Activated gamma-delta T cell (primary cell): Measurements from ENCODE around the gene SERPINC1.
"Not testable (repeated sequence)": the region's sequence is repeated elsewhere in the genome, so short reads cannot be mapped to it uniquely, and the experiment has no call there.

ENCODE experiments used
- DNase-seq: peaks from one replicate; lab custom pipeline; 2025; lab: John Stamatoyannopoulos, UW
- total RNA-seq, 2 donors: gene quantifications; one replicate each; lab custom pipeline; 2026; lab: John Stamatoyannopoulos, UW

SERPINC1 gene
- 0.04 to 0.26 reads per million in 2 donors for total RNA-seq

DNA sequence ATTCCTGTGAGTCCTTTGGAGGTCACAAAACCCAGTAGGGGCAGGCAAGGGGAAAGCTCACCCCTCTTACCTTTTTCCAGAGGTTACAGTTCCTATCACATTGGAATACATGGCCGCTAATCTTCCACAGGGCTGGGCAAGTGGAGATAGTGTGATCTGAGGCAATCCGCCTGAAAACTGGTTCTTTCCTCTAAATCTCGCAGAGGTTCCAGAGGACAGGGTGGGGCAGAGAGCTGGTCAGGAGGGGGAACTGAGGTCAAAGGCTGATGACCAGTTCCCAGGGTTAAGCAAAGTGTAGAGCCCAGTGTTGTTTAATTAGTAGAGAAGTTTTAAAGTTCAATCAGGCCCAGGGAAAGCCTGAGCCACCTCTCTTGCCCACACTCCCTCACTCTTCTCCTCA is at the start of gene SERPINC1:
TSS of gene SERPINC1 (minus strand) at position 179 of the 400 bp plus-strand sequence. CDS start at position 111, 68 bp downstream.
- no peak for DNase-seq

- DNase-seq, result not testable (repeated sequence)
Measured at GRCh38 chr1:173965896-173966295, 48.8 kb upstream of the SERPINC1 start.

GRCh38 chr1:173963477-173963876 is 46.4 kb upstream of the SERPINC1 start:
- DNase-seq, result no peak

DNA sequence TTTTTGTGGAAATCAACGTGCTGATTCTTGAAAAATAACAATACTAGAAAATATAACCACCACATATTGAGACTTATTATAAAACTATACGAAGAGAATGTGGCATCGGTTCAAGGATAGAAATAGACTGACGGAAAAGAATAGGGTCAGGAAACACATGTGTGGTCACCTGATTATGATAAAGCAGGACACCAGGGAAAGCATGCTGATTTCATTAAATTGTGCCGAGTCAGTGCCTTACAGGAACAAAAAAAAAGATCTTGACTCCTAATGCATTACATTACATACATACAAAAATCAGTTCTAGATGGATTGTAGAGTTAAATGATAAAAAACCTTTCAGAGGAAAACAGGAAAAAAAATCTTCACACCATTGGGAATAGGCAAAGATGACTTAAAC is 43.5 kb upstream of the SERPINC1 start:
- DNase-seq, result no peak

GRCh38 chr1:173954179-173954578 is 37.1 kb upstream of the SERPINC1 start:
- no peak for DNase-seq

- no peak for DNase-seq
Measured at GRCh38 chr1:173948594-173948993, 31.5 kb upstream of the SERPINC1 start.

DNA sequence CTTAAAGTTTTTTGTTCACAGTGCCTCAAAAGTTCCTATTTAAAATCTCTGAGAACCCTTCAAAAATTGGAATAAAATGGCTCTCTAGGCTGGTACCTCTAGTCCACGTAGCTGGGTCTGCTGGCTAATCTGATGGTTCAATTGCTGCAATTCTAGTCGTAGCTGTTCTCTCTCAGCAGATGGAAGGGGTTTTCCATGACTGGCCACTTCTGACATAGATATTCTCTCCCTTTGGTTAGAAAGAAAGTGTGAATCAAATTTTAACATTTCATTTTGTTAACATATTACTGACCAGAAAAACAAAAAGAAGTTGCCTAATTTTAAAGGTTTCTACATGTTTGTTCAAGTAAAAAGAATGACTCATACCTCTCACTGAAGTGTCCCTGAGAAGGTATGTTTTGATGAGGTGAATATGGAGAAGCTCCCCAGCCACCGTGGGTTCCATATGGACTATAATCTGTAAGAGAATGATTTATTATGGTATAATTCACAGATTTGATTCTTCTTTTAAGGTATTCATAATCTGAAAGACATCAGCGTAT is 29.3 kb upstream of the SERPINC1 start:
- no peak for DNase-seq

- DNase-seq, result no peak
Measured at GRCh38 chr1:173937062-173937461, 19.9 kb upstream of the SERPINC1 start.

DNA sequence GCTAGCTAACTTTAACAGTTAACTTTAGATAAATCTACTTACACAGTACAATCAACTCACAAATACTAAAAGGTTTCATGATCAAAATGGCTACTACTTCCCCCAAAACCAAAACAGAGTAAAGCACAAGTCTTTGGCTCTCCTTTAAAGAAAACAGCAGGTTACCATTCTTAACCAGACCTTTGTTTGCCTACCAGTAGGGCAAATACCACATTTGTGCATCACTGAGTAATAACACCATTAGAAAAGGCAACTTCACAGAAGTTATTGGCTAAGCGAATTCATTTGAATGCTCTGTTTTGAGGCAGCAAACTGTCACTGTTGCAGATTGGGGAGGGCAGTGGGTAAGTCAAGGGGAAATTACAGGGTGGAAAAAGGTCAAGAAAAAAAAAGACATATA is 17.3 kb upstream of the SERPINC1 start:
- no peak for DNase-seq

GRCh38 chr1:173930541-173930940 is 13.4 kb upstream of the SERPINC1 start:
- not testable (repeated sequence) for DNase-seq

GRCh38 chr1:173925306-173926242 is 8.4 kb upstream of the SERPINC1 start:
- no peak for DNase-seq

DNA sequence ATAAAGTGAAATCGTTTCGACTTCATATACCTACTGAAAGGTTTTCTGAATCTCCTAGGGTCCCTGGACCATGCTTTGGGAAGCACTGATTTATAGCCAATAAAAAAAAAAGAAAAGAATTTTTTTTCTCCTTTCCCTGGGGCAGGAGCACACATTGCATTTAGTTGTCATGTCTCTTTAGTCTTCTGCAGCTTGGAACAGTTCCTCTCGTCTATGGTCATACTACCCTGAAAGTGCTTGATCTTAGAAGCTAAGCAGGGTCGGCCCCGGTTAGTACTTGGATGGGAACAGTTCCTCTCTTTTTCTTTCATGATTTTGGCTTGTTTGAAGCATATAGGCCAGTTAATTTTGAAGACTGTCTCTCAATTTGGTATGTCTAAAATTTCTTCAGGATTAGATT is 3.7 kb upstream of the SERPINC1 start:
- no peak for DNase-seq

DNA sequence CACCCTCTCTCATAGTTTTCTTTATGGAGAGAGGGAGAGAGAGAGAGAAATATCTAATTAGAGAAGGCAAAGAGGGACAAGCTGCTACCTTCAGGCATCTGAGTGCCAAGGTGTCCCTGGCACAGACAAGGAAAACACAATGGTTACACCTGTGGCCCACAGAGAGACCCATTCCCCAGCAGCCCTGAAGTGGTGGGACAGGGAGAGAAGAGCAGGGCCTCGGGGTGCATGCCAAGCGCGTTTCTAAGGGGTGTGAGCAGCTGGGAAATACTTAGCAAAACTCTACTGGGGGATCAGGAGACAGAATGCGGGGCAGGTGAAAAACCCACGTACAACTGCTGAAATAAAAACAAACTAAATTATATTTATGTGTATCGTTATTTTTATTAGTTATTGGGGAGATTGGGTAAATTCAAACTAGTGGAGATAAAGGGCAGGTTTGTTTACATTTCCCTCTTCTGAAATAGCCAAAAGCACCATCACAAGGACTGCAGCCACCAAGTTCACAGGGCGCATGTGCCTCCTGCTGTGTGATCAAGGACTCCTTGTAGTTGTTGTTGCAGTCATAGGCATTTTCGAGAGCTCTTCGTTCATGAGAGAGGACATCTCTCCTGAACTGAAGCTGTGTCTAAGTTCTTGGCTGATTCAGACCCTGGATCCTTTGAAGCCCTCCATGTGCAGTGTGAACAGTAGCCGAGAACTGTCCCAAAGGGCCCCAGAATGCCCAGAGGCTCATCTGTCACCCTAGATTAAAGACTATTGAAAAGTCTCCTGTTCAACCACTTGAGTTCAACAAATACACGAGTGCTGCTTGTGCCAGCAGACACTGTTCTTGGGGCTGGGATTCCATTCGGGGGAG is 737 bp upstream of the SERPINC1 start:
- no peak for DNase-seq

- no peak for DNase-seq
Measured at GRCh38 chr1:173916667-173917066, 460 bp downstream of the SERPINC1 start.

DNA sequence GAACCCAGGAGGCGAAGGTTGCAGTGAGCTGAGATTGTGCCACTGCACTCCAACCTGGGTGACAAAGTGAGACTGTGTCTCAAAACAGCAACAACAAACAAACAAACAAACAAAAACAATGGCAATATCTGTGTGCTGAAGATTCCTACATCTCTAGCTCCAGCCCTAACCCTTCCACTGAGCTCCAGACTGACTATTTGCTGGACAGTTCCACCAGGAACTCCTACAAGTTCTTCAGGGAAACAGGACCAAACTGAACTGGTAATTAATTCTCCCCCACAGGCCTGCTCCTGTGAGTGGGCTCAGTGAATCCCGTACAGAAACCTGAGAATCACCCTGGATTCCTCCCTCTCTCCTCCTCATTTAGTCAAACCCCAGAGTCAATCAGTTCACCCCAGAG is 1.5 kb downstream of the SERPINC1 start:
- DNase-seq, result no peak

GRCh38 chr1:173914366-173914871 is 2.7 kb downstream of the SERPINC1 start:
- no peak for DNase-seq

- DNase-seq, result no peak
Measured at GRCh38 chr1:173913111-173913510, 4.0 kb downstream of the SERPINC1 start.

DNA sequence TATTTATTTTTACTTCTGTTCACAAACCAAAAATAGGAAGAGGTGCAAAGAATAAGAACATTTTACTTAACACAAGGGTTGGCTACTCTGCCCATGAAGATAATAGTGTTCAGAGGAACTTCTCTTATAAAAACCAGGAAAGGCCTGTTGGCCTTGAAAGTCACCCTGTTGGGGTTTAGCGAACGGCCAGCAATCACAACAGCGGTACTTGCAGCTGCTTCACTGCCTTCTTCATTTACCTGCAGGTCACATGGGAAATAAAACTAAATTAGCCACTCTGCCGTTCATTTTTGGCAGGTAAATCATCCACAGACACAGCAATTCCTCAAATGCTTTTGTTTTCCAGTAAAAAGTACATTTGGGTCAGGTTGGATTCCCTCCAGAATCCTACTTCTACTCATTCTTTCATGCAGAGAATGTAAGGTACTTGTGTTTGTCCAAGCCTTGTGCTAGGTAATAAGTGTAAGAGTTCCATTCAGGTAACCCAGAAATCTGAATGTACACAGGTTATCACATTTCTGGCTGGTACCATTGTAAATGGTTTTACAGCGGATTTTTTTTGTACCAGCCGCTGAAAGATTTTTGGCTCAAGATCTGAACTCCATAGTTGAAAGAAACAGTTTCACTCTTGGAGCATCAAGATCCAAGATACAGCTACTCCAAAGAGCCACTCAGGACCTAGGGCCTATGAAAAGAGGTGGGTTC is 13.1 kb downstream of the SERPINC1 start:
- no peak for DNase-seq

- no peak for DNase-seq
Measured at GRCh38 chr1:173900992-173901391, 16.1 kb downstream of the SERPINC1 start.

DNA sequence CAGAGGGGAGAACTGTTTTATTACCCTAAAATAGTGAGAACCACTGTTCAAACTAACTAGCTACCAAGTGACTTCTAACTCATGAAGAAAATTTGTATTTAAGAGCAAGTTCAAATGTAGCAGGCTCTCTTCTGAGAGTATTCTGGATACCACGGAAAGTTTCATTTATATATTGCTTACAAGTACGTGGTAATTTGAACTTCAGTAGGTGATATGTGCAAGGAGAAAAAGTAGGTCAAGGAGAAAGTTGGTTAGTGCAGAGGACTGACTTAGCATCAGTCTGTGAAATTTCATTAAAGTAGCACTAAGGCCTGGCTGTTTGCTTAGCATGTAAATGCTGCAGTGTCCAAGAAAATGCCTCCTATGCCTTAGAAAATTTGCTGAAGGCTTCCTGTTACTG is 16.7 kb downstream of the SERPINC1 start:
- DNase-seq, result no peak

- no peak for DNase-seq
Measured at GRCh38 chr1:173894189-173894588, 22.9 kb downstream of the SERPINC1 start.
